C4-2B (cell line): ENCODE measurements around the gene AP1G1.

ENCODE experiments used
- ZFX ChIP-seq: fragments of 450-650 bp; IDR thresholded peaks from 2 replicates; pipeline ENCODE4 v1.6.1; 2017
- TF ChIP-seq, protein P1 (sequence below): fragments of 450-650 bp; conservative IDR thresholded peaks from 2 replicates; pipeline ENCODE4 v1.5.1; 2017; ENCODE audit warnings: mild to moderate bottlenecking

- TF ChIP-seq, protein P1, sequence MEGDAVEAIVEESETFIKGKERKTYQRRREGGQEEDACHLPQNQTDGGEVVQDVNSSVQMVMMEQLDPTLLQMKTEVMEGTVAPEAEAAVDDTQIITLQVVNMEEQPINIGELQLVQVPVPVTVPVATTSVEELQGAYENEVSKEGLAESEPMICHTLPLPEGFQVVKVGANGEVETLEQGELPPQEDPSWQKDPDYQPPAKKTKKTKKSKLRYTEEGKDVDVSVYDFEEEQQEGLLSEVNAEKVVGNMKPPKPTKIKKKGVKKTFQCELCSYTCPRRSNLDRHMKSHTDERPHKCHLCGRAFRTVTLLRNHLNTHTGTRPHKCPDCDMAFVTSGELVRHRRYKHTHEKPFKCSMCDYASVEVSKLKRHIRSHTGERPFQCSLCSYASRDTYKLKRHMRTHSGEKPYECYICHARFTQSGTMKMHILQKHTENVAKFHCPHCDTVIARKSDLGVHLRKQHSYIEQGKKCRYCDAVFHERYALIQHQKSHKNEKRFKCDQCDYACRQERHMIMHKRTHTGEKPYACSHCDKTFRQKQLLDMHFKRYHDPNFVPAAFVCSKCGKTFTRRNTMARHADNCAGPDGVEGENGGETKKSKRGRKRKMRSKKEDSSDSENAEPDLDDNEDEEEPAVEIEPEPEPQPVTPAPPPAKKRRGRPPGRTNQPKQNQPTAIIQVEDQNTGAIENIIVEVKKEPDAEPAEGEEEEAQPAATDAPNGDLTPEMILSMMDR = no peak
- TF ChIP-seq ZFX = no peak
Measured at GRCh38 chr16:71748226-71748625, 60.4 kb downstream of the AP1G1 start.
